Stimulated activated CD8-positive, alpha-beta memory T cell treated with anti-CD3 and anti-CD28 coated beads, Interleukin-7, amount 100 ng/mL, for 4 hours (primary cell): ENCODE data around the gene MGRN1.
"Not testable (repeated sequence)": the region's sequence is repeated elsewhere in the genome, so short reads cannot be mapped to it uniquely, and the experiment has no call there.

Source experiments
- DNase-seq, 2 donors: peaks; one replicate each; pipeline ENCODE4 v3.0.0-alpha.2; 2020; ENCODE audit warnings: low read depth in 2 of 2

Gene MGRN1

GRCh38 chr16:4733211-4733742, 108.7 kb downstream of the MGRN1 start:
- no peak for DNase-seq

DNA sequence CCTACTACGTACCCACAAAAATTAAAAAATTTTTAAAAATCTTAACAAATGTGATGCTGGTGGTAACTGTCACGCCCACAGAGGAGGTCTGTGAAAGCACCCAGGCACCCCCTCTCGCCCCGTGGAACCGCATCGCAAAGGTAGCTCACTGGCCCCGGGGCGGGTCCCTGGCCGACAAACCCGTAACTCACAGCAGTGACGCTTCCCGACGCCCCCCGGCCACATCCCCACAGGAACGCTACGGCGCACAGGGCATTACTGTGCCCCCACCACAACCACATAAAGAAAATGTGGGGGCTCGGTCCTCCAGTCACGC, 109.1 kb downstream of the MGRN1 start:
- DNase-seq = peak in 1 of 2 donors; percentile 35

DNA sequence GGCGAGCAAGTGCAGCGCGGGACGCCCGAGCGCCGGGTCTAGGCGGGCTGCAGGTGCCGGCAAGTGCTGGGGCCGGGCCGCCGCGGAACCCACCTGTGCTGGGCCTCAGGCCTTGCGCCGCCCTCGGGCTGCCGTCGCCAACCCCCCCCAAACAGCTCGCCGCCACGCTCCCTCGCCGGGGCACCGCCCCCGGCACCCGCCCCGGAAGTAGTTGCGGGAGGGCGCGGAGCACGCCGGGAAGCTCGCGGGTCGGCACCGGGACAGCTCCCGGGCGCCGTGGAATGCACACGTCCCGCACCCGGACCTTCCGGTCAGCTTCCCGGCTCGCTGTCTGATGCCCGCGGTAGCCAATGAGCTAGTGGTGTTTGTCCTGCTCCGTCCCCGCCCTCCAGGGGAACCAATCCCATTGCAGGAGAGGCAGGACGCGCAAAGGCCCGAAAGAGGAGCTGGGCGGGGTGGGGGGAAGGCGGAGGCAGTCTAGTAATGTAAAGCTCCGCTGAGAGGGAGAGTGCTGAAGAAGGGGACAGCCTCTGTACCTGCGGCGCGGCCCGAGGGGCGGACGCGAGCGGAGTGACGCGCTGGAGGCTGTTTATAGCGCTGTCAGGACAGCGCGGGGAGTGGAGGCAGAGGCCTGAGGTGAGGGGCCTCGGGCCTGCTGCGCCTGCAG, 109.6 kb downstream of the MGRN1 start, which contains the start of the genes ANKS3 and DNAAF8:
Gene ANKS3 (minus strand): TSS at position 209 of the 667 bp plus-strand sequence. CDS start 4,122 bp downstream, outside the sequence.
Gene DNAAF8 (plus strand): TSS at position 475 of the 667 bp plus-strand sequence. CDS start 1,978 bp downstream, outside the sequence.
- DNase-seq = peak; percentile 57 to 78

DNA sequence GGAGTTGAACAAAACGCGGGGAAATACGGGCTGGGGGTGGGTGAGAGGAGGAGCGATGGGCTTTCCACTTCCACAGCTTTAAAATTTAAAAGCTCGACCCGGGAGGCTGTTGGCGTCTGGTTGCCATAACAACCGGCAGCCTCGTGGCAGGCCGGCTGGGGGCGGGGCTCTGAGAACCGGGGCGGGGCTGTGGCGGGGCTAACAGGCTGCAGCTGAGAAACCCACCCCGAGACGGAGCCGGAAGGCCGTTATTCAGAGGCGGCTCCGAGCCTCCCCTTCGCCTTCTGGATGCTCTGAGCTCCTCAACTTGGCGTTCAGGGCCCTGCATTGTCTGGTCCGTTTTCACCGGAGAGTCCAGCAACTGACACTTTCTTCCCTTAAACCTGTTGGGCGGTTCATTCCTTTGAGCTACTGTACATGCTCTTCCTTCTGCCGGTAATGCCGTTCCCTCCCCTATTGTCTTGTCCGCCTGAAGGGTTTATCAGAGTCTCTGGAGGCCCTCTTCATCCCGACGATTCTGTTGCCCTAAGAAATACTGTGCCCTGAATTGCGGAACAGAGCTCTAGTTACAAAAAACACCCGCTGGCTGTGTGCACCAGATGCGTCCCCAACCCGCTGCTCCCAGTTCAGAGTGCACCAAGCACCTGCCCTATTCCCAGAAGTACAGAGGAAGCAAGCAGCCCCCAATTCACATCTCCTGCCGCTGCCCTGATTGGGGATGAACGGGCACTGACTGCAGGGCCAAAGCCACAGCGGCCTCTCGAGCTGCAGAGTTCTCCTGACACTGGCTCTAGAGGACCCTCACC, 110.3 kb downstream of the MGRN1 start:
- DNase-seq = peak; percentile 90 to 94

GRCh38 chr16:4736546-4736945, 111.9 kb downstream of the MGRN1 start:
- no peak for DNase-seq

DNA sequence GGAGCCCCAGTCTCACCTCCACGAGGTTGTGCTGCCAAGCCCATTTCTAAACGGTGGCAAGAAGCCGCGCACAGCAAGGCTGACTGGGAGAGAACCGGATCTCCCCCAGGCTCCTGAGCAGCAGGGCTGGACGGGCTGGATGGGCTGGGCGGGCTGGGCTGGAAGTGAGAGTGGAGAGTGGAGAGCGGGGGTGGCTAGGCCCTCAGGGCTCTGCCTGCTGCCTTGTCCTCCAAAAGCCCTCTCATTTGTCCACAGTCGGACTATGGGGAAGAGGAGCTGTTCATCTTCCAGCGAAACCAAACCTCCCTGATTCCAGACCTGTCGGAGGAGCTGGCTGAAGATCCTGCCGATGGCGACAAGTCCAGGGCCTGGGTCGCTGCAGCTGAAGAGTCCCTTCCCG, 112.9 kb downstream of the MGRN1 start:
- no peak for DNase-seq

- not testable (repeated sequence) for DNase-seq
These were observed 113.7 kb downstream of the MGRN1 start for GRCh38 chr16:4738370-4738769.
